NCI-H187 (cell line): ENCODE measurements around the gene KIF18B.

ENCODE experiments used
- DNase-seq, 2 experiments: peaks; one replicate each; lab custom pipeline; 2025; lab: John Stamatoyannopoulos, UW

KIF18B gene

DNA sequence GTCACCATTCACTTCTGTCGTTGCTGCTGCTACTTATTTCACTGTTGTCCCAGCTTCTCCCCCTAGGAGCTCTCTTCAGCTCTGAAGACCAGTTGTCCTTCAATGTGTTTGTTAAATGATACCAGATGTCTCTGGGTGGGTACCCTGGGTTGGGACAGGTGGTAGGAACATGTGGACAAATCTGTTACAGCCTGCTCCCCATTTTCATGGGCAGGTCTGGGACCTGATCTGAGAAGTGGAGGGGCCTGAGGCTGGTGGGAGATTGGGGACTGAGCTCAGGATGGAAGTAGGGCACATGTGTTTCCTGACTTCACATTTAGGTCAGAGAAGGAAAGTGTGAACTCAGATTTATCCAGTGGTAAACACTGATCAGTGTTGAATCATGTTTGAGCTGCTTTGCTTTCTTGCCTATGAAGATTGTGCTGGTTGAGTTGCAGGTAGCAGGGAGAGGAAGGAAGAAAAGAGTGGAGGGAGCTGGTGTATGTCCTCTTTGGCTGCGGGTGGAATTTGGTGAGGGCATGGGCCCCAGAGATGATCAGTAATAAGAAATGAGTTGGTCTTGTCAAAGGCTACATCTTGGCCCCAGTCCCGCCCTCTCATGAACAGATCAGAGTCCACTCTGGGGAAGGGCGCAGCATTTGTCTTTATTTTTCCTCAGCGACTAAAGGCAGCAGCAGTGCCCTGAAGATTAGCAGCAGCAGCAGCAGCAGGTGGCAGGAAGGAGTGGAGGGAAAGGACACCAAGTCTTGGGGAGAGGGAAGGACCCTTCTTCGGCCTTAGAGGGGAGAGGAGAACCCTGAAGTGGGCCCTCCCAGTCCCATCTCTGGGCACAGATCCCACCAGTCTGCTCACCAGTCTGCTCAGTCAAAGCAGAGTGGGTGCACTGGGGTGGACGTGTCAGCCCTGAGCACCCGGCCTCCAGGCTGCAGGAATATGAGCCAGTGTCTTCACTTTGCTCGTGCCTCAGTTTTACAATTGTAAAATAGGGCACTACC is 42.3 kb downstream of the KIF18B start:
- no peak for DNase-seq

DNA sequence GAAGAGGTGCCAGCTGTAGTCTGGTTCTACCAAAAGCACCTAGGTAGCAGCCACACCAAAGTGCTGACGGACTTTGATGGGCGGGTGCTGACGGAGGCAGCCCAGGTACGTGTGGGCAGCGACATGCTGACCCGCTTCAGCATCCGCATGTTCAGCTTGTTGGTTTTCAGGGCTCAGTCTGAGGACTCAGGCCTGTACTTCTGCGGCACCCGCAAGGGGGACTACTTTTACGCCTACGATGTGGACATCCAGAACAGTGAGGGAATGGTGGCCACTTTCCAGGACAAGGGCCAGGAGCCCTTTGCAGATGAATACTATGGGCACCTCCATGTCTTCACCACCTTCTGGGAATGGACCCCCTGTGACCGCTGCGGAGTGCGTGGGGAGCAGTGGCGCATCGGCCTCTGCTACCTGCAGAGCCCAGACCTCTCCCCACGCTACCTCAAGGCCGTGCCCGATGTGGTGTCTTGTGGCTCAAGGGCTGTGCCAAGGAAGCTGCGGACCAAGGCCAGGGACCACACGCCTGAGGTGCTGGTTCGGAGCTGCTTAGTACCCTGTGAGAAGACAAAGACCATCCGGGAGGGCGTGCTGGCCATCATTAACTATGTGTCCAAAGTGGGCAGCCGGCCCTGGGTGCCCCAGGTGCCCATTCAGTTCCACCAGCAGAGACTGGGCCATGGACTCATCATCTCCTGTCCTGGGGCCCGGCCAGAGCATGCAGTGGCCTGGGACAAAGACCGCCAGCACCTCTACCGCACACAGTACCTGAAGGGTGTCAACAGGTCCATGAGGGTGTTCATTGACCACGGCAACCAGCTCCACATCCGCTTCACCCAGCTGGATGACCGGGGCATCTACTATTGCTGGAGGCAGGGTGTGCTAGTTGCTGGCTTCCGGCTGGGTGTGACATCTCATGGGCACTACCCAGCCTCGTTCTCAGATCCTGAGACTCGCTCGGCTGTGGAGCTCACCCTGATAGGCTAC is 43.3 kb downstream of the KIF18B start:
- no peak for DNase-seq

DNA sequence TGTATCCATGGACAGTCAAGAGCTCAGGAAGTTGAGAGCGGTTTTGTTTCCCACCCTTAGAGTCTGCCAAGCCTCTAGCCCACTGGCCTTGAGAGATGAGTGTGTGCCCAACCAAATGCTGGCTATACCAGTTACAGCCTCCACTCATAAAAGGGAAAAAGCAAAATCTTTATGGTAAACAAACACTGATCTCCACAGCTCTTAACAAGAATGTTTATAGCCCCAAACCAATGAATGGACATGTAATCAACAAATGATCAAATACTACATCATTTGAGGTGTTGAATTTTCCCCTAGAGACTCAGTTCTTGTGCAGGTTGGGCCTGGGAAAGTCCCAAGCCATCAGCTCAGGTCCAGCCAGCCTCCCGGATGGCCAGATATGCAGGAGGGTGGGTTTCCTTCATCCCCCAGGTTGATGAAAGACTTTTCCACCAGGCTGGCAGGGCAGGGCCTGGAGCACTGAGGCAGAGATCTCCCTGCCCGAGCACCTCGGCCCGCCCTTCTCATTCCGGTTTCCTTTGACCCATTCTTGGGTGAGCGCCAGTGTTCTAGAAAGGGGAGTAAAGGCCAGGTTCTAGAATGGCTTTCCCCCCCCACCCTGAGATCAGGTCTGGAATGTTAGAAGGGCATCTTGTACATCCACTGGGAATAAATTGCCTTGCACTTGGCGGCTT is 44.4 kb downstream of the KIF18B start:
- no peak for DNase-seq

DNA sequence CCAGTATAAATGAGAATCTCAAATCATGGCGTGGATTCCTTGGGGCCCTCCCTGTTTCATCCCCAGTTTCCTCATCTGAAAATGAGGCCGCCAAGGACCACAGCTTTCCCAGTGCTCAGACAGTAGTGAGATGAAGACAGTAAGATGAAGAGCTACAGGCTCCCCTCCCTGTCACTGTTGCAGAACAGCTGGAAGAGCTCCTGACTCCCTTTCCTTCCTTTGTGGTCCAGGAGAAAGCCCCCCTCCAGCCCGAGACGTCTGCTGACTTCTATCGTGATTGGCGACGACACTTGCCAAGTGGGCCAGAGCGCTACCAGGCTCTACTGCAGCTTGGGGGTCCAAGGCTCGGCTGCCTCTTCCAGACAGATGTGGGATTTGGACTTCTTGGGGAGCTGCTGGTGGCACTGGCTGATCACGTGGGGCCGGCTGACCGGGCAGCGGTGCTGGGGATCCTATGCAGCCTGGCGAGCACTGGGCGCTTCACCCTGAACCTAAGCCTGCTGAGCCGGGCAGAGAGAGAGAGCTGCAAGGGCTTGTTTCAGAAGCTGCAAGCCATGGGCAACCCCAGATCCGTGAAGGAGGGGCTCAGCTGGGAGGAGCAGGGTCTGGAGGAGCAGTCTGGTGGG is 45.3 kb downstream of the KIF18B start:
- DNase-seq = no peak

GRCh38 chr17:44901411-44901921 is 46.1 kb downstream of the KIF18B start:
- DNase-seq = no peak

DNA sequence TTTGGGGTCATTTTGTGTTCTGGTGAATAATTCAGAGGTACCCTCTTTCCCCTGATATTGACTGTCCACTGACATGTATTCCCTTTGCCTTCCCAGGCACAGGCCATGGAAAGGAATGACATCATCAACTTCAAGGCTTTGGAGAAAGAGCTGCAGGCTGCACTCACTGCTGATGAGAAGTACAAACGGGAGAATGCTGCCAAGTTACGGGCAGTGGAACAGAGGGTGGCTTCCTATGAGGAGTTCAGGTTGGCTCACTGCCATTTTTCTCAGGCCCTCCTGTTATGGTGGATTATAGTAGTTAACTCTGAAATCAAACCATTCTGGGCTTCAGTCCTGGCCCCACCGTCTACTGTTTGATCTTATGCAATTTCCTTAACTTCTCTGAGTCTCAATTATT is 46.7 kb downstream of the KIF18B start:
- DNase-seq = no peak

DNA sequence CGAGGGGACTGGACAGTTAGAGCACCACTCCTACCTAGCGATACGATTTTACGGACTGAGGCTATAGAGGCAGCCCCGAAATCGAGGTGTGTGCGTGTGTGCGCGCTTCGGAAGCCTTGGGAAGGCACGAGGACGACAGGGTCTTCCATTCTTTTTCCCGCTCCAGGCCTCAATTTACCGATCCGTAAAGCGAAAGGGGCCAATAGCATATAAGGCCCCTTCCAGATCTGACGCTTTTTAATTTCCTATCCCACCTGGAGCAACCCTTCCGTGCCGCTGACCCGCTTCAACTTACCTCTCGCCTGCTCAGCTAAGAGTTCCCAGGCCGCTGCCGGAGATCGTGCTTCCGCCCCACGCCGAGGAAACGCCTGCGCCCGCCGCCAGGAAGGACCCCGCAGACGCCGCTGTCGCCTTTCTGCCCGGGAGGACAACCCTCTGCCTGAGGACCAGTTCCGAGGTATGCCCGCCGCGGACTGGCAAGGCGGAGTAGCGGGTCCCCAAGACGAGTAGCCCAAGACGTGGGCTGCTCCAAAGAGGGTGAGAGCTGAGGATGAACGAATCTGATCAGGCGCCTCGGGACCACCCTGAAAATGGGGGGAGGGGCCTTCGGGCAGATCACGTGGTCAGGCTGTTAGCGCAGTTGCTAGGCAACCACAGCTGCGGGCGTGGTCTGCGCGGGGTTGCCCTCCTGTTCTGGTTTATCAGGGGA is 48.3 kb downstream of the KIF18B start, which contains the start of gene EFTUD2:
Gene EFTUD2, minus strand, starts transcription at position 372 of the 709 bp plus-strand sequence. CDS start 4,924 bp downstream, outside the sequence.
- peak; percentile 77 to 87 for DNase-seq

DNA sequence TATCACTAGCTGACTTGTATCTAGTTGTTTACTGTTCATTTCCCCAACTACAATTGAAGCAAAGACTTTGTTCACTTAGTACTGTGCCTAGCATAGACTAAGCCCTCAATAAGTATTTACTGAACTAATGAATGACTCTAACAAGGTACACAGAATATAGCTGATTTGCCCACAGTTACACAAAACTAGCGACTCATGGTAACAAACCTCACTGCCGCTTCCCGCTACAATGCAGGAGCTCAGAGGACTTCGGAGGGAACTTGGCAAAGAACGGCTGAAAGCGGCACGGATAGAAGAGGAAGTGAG is 48.9 kb downstream of the KIF18B start:
- no peak for DNase-seq

GRCh38 chr17:44894642-44895041 is 52.9 kb downstream of the KIF18B start:
- no peak for DNase-seq

GRCh38 chr17:44892250-44892649 is 55.3 kb downstream of the KIF18B start:
- DNase-seq = no peak

DNA sequence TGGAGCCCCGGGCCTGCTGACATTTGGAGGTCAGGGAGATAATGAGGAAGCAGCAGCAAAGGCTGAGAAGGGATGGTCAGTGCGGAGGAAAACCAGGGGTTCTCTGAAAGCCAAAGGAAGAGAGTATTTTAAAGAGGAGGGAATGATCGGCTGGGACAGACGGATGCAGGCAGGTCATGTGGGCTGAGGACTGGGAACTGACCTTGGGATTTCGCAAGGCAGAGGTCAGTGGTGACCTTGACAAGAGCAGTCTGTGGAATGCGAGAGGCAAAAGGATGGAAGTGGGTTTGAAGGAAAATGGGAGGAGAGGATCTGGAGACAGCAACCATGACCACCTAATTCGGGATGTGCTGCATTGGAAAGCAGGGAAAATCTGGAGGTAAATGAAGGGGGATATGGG is 58.6 kb downstream of the KIF18B start:
- DNase-seq = no peak

DNA sequence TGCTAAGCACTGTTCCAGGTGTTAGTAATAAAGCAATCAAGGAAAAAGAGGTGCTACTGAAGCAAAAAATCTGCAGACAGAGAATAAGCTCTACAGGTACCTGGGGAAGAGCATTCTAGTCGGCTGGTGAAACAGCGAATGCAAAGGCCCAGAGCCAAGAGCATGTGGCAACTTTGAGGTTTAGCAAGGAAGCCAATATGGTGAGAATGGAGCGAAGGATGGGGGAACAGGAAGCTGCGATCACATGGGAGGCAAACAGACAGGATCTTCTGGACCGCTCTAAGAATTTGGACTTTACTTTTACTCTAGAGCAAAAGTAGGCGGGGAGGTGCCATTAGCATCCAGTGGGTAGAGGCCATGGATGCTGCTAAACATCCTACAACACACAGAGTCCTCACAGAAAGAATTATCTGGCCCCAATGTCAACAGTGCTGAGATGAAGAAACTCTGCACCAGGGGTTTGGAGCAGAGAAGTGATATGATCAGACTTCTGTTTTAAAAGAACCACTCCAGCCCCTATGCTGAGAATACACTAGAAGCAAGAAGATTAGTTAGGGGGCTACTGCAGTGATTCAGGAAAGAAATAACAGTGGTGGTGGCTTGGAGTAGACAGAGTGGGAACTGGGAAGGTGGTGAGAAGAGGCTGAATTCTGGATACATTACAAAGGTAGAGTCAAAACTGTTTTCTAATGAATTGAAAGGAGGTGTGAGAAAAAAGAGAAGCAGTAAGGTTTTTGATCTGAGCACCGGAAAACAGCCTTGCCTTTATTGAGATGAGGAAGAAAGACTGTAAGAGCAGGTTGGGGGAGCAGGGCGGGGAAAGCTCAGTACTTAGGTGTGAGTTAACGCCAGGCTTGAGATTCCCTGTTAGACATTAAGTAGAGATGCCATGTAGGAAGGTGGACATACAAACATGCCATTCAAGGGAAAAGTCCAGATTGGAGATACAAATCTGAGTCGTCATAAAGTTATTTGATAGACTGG is 59.3 kb downstream of the KIF18B start:
- no peak for DNase-seq

DNA sequence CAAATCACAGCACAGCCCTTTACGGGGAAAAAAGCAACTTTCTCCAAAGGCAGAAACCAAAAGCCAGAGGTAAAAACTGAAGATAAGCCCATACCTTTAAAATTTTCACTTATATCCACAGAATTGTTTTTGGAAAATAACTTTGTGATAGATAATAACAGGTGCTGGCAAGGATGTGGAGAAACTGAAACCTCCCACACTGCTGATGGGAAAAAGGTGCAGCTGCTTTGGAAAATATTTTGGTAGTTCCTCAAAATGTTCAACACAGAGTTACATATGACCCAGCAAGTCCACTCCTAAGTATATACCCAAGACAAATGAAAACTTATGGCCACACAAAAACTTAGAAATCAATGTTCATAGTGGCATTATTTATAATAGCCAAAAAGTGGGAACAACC is 60.6 kb downstream of the KIF18B start:
- DNase-seq = no peak

- DNase-seq = no peak
Observed at GRCh38 chr17:44884941-44885340, 62.6 kb downstream of the KIF18B start.

DNA sequence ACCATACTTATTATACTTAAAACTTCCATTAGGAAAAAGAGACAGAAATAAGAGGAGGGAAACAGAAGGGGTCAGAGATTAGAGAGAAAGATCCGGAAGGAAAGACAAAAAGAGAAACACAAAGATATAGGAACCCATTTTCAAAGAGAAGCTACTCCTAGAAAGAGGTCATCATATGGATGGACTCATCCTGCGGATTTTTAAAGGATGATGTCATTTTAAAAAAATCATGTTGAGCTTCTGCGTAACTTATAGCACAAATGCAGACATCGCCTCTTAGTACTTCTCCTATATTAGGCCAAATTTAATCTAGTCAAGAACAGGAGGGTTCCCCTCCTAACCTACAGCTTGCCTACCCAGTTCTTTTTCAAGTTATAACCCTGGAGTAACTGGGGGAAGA is 66.4 kb downstream of the KIF18B start:
- no peak for DNase-seq

GRCh38 chr17:44880062-44880461 is 67.5 kb downstream of the KIF18B start:
- no peak for DNase-seq

GRCh38 chr17:44879376-44879775 is 68.2 kb downstream of the KIF18B start:
- DNase-seq = no peak

GRCh38 chr17:44878627-44879221 is 68.8 kb downstream of the KIF18B start:
- no peak for DNase-seq

GRCh38 chr17:44877121-44877520 is 70.5 kb downstream of the KIF18B start:
- DNase-seq = no peak
